GM12875 (cell line): ENCODE measurements around the gene CFAP410.

Experiments used
- H3K4me3 ChIP-seq: one replicate; pipeline ENCODE4 v1.5.1; 2011; ENCODE audit warnings: low read depth, low read length, control low read depth
- CTCF ChIP-seq: IDR thresholded peaks from 2 replicates; pipeline ENCODE4 v1.5.1; 2011; ENCODE audit warnings: low read depth, mild to moderate bottlenecking, control low read depth, inconsistent platforms, low read length, moderate library complexity, borderline replicate concordance; ENCODE audit not compliant: insufficient read depth

CFAP410 gene

GRCh38 chr21:44332383-44332782, 6.8 kb downstream of the CFAP410 start:
- H3K4me3 ChIP-seq, result no peak overlapping the region
- TF ChIP-seq CTCF, result no peak

GRCh38 chr21:44331650-44332307, 7.4 kb downstream of the CFAP410 start:
- TF ChIP-seq CTCF, result no peak

GRCh38 chr21:44331209-44331608, 8.0 kb downstream of the CFAP410 start:
- no peak overlapping the region for H3K4me3 ChIP-seq
- TF ChIP-seq CTCF, result no peak

More at GRCh38 chr21:44331650-44332307, 7.4 kb downstream of the CFAP410 start:
- H3K4me3 ChIP-seq, result no peak overlapping the region

GRCh38 chr21:44330698-44331097, 8.5 kb downstream of the CFAP410 start:
- no peak overlapping the region for H3K4me3 ChIP-seq
- TF ChIP-seq CTCF, result no peak

GRCh38 chr21:44329971-44330681, 9.1 kb downstream of the CFAP410 start:
- H3K4me3 ChIP-seq, result no peak overlapping the region
- no peak for TF ChIP-seq CTCF

- no peak overlapping the region for H3K4me3 ChIP-seq
- TF ChIP-seq CTCF, result no peak
These were observed 9.9 kb downstream of the CFAP410 start for GRCh38 chr21:44329086-44329889.
